ENCODE results near the gene MISP3.

Gene MISP3

DNA sequence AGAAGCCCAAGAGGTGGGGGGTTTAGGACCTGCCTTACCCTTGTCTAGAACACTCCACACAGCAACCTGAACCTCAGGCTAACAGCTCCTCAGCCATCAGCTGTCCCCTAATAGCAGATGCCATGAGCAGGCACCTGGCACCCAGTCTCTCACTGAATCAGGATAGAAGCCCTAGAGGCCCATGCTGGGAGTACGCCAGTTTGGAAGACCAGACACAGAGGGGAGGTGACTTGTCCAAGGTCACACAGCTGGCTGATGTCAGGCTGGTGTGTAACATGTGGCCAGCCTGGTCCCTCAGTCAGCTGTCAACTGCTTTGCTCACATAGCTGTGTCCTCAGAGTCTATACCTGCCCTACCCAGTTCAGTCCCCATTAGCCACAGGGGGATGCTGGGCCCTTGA is 30.7 kb downstream of the MISP3 start:
- peaks cover 2% of the 10 kb centered on the region; the same call in 1 of the 2 replicates for H3K36me3 ChIP-seq (ENCODE audit: low read length)
- peaks cover 3% of the 10 kb centered on the region; the same call in 1 of the 2 replicates for H3F3A ChIP-seq (ENCODE audit: insufficient read depth)
- H3K4me2 ChIP-seq (ENCODE audit: low read depth, low read length, poor library complexity, severe bottlenecking): no peak overlapping the region
- no peaks in the 10 kb centered on the region for H3K79me2 ChIP-seq (ENCODE audit: insufficient read depth, low read length)
- H3K9ac ChIP-seq (ENCODE audit: low read length): no peak overlapping the region
- H4K20me1 ChIP-seq (ENCODE audit: low read depth, low read length): no peaks in the 10 kb centered on the region
- no peak overlapping the region for H3K4me3 ChIP-seq (ENCODE audit: insufficient read depth, low read length, poor library complexity, severe bottlenecking)
- no peaks in the 10 kb centered on the region for H3K9me2 ChIP-seq (replicated peaks; ENCODE audit: insufficient read depth, low read length)
- H3K27ac ChIP-seq (ENCODE audit: low read depth, low read length): no peak overlapping the region
- H3K9me3 ChIP-seq (ENCODE audit: insufficient read depth, low read length): no peaks in the 10 kb centered on the region
- TF ChIP-seq CTCF (IDR thresholded peaks at IDR 0.05; ENCODE audit: insufficient read depth, low read length, poor library complexity, severe bottlenecking) (no peak), EZH2phosphoT487 (conservative IDR thresholded peaks at IDR 0.05; ENCODE audit: low read length) (no peak)
- H3K27me3 ChIP-seq (ENCODE audit: low read length): no peaks in the 10 kb centered on the region
- no peak overlapping the region for H2AFZ ChIP-seq (ENCODE audit: low read depth, low read length, severe bottlenecking)

DNA sequence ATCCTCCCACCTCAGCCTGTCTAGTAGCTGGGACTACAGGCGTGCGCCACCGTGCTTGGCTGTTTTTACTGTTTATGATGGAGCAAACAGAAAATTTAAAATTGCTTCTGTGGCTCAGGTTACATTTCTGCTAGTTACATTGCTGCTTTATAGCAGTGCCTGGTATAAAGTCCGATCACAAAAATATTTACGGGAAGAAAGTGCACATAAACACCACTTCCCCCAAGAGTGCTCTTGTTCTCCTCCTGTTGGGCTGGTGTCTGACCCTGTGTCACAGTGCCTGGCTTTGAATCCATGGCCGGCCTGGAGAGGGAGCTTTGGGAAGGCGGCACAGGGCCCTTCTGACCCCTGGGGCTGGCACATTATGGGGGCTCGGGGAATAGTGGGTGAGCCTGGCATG is 33.1 kb downstream of the MISP3 start:
- no peak overlapping the region for H2AFZ ChIP-seq (ENCODE audit: low read depth, low read length, severe bottlenecking)
- H3K9ac ChIP-seq (ENCODE audit: low read length): no peak overlapping the region
- no peaks in the 10 kb centered on the region for H3K27me3 ChIP-seq (ENCODE audit: low read length)
- no peaks in the 10 kb centered on the region for H4K20me1 ChIP-seq (ENCODE audit: low read depth, low read length)
- H3K79me2 ChIP-seq (ENCODE audit: insufficient read depth, low read length): peaks cover 2% of the 10 kb centered on the region; the same call in 1 of the 2 replicates
- no peak for TF ChIP-seq CTCF (IDR thresholded peaks at IDR 0.05; ENCODE audit: insufficient read depth, low read length, poor library complexity, severe bottlenecking)
- no peaks in the 10 kb centered on the region for H3K9me2 ChIP-seq (replicated peaks; ENCODE audit: insufficient read depth, low read length)
- H3K4me2 ChIP-seq (ENCODE audit: low read depth, low read length, poor library complexity, severe bottlenecking): no peak overlapping the region
- H3F3A ChIP-seq (ENCODE audit: insufficient read depth): peaks cover 3% of the 10 kb centered on the region; the same call in 1 of the 2 replicates
- H3K36me3 ChIP-seq (ENCODE audit: low read length): peaks cover 2% of the 10 kb centered on the region; the same call in 1 of the 2 replicates
- H3K27ac ChIP-seq (ENCODE audit: low read depth, low read length): no peak overlapping the region
- no peak overlapping the region for H3K4me3 ChIP-seq (ENCODE audit: insufficient read depth, low read length, poor library complexity, severe bottlenecking)
- H3K9me3 ChIP-seq (ENCODE audit: insufficient read depth, low read length): no peaks in the 10 kb centered on the region

GRCh38 chr19:14106840-14107239 is 34.3 kb downstream of the MISP3 start:
- peaks cover 3% of the 10 kb centered on the region; the same call in 1 of the 2 replicates for H3F3A ChIP-seq (ENCODE audit: insufficient read depth)
- no peaks in the 10 kb centered on the region for H3K27me3 ChIP-seq (ENCODE audit: low read length)
- no peaks in the 10 kb centered on the region for H3K9me3 ChIP-seq (ENCODE audit: insufficient read depth, low read length)
- no peak overlapping the region for H3K4me3 ChIP-seq (ENCODE audit: insufficient read depth, low read length, poor library complexity, severe bottlenecking)
- peaks cover 4% of the 10 kb centered on the region; the same call in 1 of the 2 replicates for H3K79me2 ChIP-seq (ENCODE audit: insufficient read depth, low read length)
- H3K4me2 ChIP-seq (ENCODE audit: low read depth, low read length, poor library complexity, severe bottlenecking): no peak overlapping the region
- no peak overlapping the region for H3K27ac ChIP-seq (ENCODE audit: low read depth, low read length)
- TF ChIP-seq CTCF (IDR thresholded peaks at IDR 0.05; ENCODE audit: insufficient read depth, low read length, poor library complexity, severe bottlenecking) (no peak), EZH2phosphoT487 (conservative IDR thresholded peaks at IDR 0.05; ENCODE audit: low read length) (no peak)
- H4K20me1 ChIP-seq (ENCODE audit: low read depth, low read length): no peaks in the 10 kb centered on the region
- no peak overlapping the region for H2AFZ ChIP-seq (ENCODE audit: low read depth, low read length, severe bottlenecking)
- no peak overlapping the region for H3K9ac ChIP-seq (ENCODE audit: low read length)
- no peaks in the 10 kb centered on the region for H3K9me2 ChIP-seq (replicated peaks; ENCODE audit: insufficient read depth, low read length)
- H3K36me3 ChIP-seq (ENCODE audit: low read length): peaks cover 2% of the 10 kb centered on the region; the same call in 1 of the 2 replicates
